ENCODE data around the gene ESRP2. TPM values are rescaled to one million over a fixed set of nuclear protein-coding genes. Genes with fewer than 3 reads are reported as not detected.

Gene ESRP2
- polyA plus RNA-seq, 1 donor: 0.88 TPM

GRCh38 chr16:68236826-68237242, 907 bp upstream of the ESRP2 start:
- no peak for DNase-seq

- DNase-seq: no peak
Measured at GRCh38 chr16:68236137-68236825, 354 bp upstream of the ESRP2 start.

GRCh38 chr16:68235108-68235886, 630 bp downstream of the ESRP2 start:
- no peak for DNase-seq

- DNase-seq: no peak
Measured at GRCh38 chr16:68234188-68235107, 1.5 kb downstream of the ESRP2 start.

- no peak for DNase-seq
Measured at GRCh38 chr16:68233835-68234187, 2.1 kb downstream of the ESRP2 start.

GRCh38 chr16:68233085-68233834, 2.7 kb downstream of the ESRP2 start:
- no peak for DNase-seq

- no peak for DNase-seq
Measured at GRCh38 chr16:68232335-68232734, 3.6 kb downstream of the ESRP2 start.

- DNase-seq: no peak
Measured at GRCh38 chr16:68231384-68232136, 4.4 kb downstream of the ESRP2 start.

- DNase-seq: no peak
Measured at GRCh38 chr16:68230956-68231355, 5.0 kb downstream of the ESRP2 start.

- no peak for DNase-seq
Measured at GRCh38 chr16:68230176-68230571, 5.8 kb downstream of the ESRP2 start.

GRCh38 chr16:68229431-68230175, 6.3 kb downstream of the ESRP2 start:
- DNase-seq: peak; percentile 66

GRCh38 chr16:68228652-68229051, 7.3 kb downstream of the ESRP2 start:
- no peak for DNase-seq

- no peak for DNase-seq
Measured at GRCh38 chr16:68227850-68228553, 7.9 kb downstream of the ESRP2 start.

- DNase-seq: no peak
Measured at GRCh38 chr16:68227183-68227793, 8.6 kb downstream of the ESRP2 start.

- no peak for DNase-seq
Measured at GRCh38 chr16:68226116-68226515, 9.8 kb downstream of the ESRP2 start.

GRCh38 chr16:68223072-68223471, 12.9 kb downstream of the ESRP2 start:
- DNase-seq: no peak

GRCh38 chr16:68219725-68220351, 16.1 kb downstream of the ESRP2 start:
- DNase-seq: no peak

GRCh38 chr16:68217506-68217905, 18.4 kb downstream of the ESRP2 start:
- no peak for DNase-seq

GRCh38 chr16:68216240-68216639, 19.7 kb downstream of the ESRP2 start:
- no peak for DNase-seq
